Type B pancreatic cell (in vitro differentiated cells): ENCODE data around the gene SBK3. TPM values are rescaled to one million over a fixed set of nuclear protein-coding genes. Genes with fewer than 3 reads are reported as not detected.

ENCODE experiments used
- DNase-seq: peaks from one replicate; pipeline ENCODE4 v3.0.0; 2021; ENCODE audit warnings: mixed read lengths; ENCODE audit not compliant: unreplicated experiment; ENCODE audit errors: extremely low spot score
- H3K27ac Mint-ChIP-seq: 2 replicates; pipeline ENCODE4 v1.8.0; 2021; ENCODE audit warnings: mild to moderate bottlenecking, mixed read lengths
- H3K27me3 Mint-ChIP-seq: 2 replicates; pipeline ENCODE4 v1.8.0; 2021; ENCODE audit warnings: mixed read lengths
- H3K36me3 Mint-ChIP-seq: 2 replicates; pipeline ENCODE4 v1.8.0; 2021; ENCODE audit warnings: mixed read lengths
- H3K4me1 Mint-ChIP-seq: one replicate; pipeline ENCODE4 v1.8.0; 2021; ENCODE audit warnings: mixed read lengths; ENCODE audit not compliant: unreplicated experiment
- H3K4me3 Mint-ChIP-seq: 2 replicates; pipeline ENCODE4 v1.8.0; 2021; ENCODE audit warnings: mild to moderate bottlenecking, mixed read lengths
- H3K9me3 Mint-ChIP-seq: 2 replicates; pipeline ENCODE4 v1.8.0; 2021; ENCODE audit warnings: mixed read lengths
- CTCF ChIP-seq: fragments of 200-600 bp; sonication (generic); conservative IDR thresholded peaks from 2 replicates; pipeline ENCODE4 v1.5.0; 2021; ENCODE audit warnings: antibody characterized with exemption, mild to moderate bottlenecking
- total RNA-seq: library from RNA; stranded (reverse); gene quantifications from 2 replicates; pipeline ENCODE4 v1.2.1, GENCODE V29; 2021; ENCODE audit warnings: low replicate concordance

The SBK3 gene
- total RNA-seq, 1 donor from 2014 or later: 0.24 TPM

GRCh38 chr19:55541091-55541490 lies 4.3 kb downstream of the SBK3 start:
- Mint-ChIP-seq H3K4me1 (no peaks in the 10 kb centered on the region), H3K4me3 (no peak overlapping the region), H3K27ac (no peak overlapping the region), H3K27me3 (peaks cover 15% of the 10 kb centered on the region), H3K36me3 (no peaks in the 10 kb centered on the region), H3K9me3 (peaks cover 5% of the 10 kb centered on the region)
- no peak for TF ChIP-seq CTCF
- DNase-seq: no peak

GRCh38 chr19:55540619-55541018 lies 4.7 kb downstream of the SBK3 start:
- no peak for TF ChIP-seq CTCF
- DNase-seq: no peak
- H3K4me3 Mint-ChIP-seq: no peak overlapping the region
- H3K27me3 Mint-ChIP-seq: peaks cover 11% of the 10 kb centered on the region
- H3K9me3 Mint-ChIP-seq: peaks cover 5% of the 10 kb centered on the region
- H3K4me1 Mint-ChIP-seq: no peaks in the 10 kb centered on the region
- H3K27ac Mint-ChIP-seq: no peak overlapping the region
- no peaks in the 10 kb centered on the region for H3K36me3 Mint-ChIP-seq

- Mint-ChIP-seq H3K27me3 (peaks cover 9% of the 10 kb centered on the region), H3K27ac (no peak overlapping the region), H3K36me3 (no peaks in the 10 kb centered on the region), H3K9me3 (peaks cover 5% of the 10 kb centered on the region), H3K4me1 (no peaks in the 10 kb centered on the region), H3K4me3 (no peak overlapping the region)
- no peak for DNase-seq
- TF ChIP-seq CTCF: no peak
Observed at GRCh38 chr19:55539090-55539984, 6.0 kb downstream of the SBK3 start.

- TF ChIP-seq CTCF: no peak
- Mint-ChIP-seq H3K36me3 (no peaks in the 10 kb centered on the region), H3K4me1 (peaks cover 4% of the 10 kb centered on the region)
Observed at GRCh38 chr19:55538132-55538531, 7.2 kb downstream of the SBK3 start.

GRCh38 chr19:55537741-55538111 lies 7.6 kb downstream of the SBK3 start:
- peaks cover 5% of the 10 kb centered on the region for H3K9me3 Mint-ChIP-seq
- DNase-seq: no peak
- no peak overlapping the region for H3K27ac Mint-ChIP-seq
- H3K36me3 Mint-ChIP-seq: no peaks in the 10 kb centered on the region
- no peak overlapping the region for H3K4me3 Mint-ChIP-seq
- no peak for TF ChIP-seq CTCF
- peaks cover 4% of the 10 kb centered on the region for H3K4me1 Mint-ChIP-seq
- peaks cover 6% of the 10 kb centered on the region for H3K27me3 Mint-ChIP-seq

More at GRCh38 chr19:55538132-55538531, 7.2 kb downstream of the SBK3 start:
- Mint-ChIP-seq H3K9me3 (peaks cover 5% of the 10 kb centered on the region), H3K27ac (no peak overlapping the region), H3K4me3 (no peak overlapping the region), H3K27me3 (peaks cover 6% of the 10 kb centered on the region)
- DNase-seq: no peak
